Measurements from ENCODE around the gene TCF12.

DNA sequence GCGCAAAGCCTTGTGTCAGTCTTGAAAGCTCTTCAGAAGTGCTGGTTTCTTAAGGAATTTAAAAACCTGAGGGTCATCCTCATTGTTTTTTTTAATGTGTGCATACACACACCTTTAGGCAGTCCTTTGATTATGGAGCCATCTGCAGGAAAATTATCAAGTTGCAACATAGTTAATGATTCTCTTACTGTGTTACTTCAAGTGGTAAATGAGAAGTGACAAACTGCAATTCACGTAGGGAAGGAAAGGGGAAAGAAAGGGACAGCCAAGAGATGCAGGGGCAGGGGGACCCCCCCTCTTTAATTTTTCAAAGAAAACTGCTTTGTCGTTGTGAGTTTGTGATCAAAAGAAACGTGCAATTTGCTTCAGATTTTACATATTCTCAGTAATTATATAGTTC lies 295.4 kb downstream of the TCF12 start:
- TF ChIP-seq, protein P1, sequence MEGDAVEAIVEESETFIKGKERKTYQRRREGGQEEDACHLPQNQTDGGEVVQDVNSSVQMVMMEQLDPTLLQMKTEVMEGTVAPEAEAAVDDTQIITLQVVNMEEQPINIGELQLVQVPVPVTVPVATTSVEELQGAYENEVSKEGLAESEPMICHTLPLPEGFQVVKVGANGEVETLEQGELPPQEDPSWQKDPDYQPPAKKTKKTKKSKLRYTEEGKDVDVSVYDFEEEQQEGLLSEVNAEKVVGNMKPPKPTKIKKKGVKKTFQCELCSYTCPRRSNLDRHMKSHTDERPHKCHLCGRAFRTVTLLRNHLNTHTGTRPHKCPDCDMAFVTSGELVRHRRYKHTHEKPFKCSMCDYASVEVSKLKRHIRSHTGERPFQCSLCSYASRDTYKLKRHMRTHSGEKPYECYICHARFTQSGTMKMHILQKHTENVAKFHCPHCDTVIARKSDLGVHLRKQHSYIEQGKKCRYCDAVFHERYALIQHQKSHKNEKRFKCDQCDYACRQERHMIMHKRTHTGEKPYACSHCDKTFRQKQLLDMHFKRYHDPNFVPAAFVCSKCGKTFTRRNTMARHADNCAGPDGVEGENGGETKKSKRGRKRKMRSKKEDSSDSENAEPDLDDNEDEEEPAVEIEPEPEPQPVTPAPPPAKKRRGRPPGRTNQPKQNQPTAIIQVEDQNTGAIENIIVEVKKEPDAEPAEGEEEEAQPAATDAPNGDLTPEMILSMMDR (IDR thresholded peaks at IDR 0.05) = peak; percentile 30 to 73 (median 64)
- TF ChIP-seq POLR2A (IDR thresholded peaks at IDR 0.05) = no peak
